K562 (cell line): ENCODE results near the gene COL8A2. TPM values are rescaled to one million over a fixed set of nuclear protein-coding genes. Genes with fewer than 3 reads are reported as not detected.

Experiments
- CHD4 ChIP-seq: fragments of 200-600 bp; sonication (generic); IDR thresholded peaks from 3 replicates; pipeline ENCODE4 v1.6.1; 2012; ENCODE audit warnings: low read depth, mild to moderate bottlenecking, mixed read lengths, low read length, inconsistent platforms; ENCODE audit not compliant: insufficient read depth, insufficient replicate concordance, poor library complexity, severe bottlenecking
- FOS ChIP-seq: IDR thresholded peaks from 3 replicates; pipeline ENCODE4 v1.6.1; 2011; ENCODE audit not compliant: insufficient read length; ENCODE audit errors: extremely low read depth
- FOXA1 ChIP-seq: fragments of 450-650 bp; IDR thresholded peaks from 2 replicates; pipeline ENCODE4 v1.6.1; 2016; ENCODE audit warnings: mild to moderate bottlenecking, borderline replicate concordance
- NBN ChIP-seq: fragments of 450-650 bp; IDR thresholded peaks from 2 replicates; pipeline ENCODE4 v1.6.1; 2016; ENCODE audit warnings: low read depth, mild to moderate bottlenecking
- NR4A1 ChIP-seq, 2 experiments: fragments of 250-450 bp in 1 of 2; fragments of 450-650 bp in 1 of 2; sonication (Bioruptor Pico) in 1 of 2; IDR thresholded peaks; 2 replicates each; pipeline versions ENCODE4 v1.4.0 to v1.6.1; 2016 to 2020; ENCODE audit warnings: mild to moderate bottlenecking in 2 of 2, missing compliant biosample characterization in 1 of 2, missing genetic modification characterization in 1 of 2, moderate library complexity in 1 of 2
- SMARCE1 ChIP-seq: fragments of 450-650 bp; IDR thresholded peaks from 2 replicates; pipeline ENCODE4 v1.7.1; 2016; ENCODE audit warnings: mild to moderate bottlenecking
- TOE1 ChIP-seq, 2 experiments: fragments of 450-650 bp in 1 of 2; sonication (generic) in 1 of 2; formaldehyde crosslinking in 1 of 2; IDR thresholded peaks; 2 replicates each; pipeline versions ENCODE4 v1.7.1 to v1.8.0; 2016 to 2022; ENCODE audit warnings: borderline replicate concordance in 2 of 2, mild to moderate bottlenecking in 2 of 2, antibody characterized with exemption in 1 of 2, inconsistent platforms in 1 of 2, low read depth in 1 of 2, missing genetic modification reagents in 1 of 2, moderate library complexity in 1 of 2
- XRCC4 ChIP-seq: IDR thresholded peaks from one replicate; pipeline ENCODE4 v1.6.1; 2011; ENCODE audit not compliant: insufficient read depth, insufficient read length; ENCODE audit errors: extremely low read depth
- ZNF668 ChIP-seq: fragments of 250-450 bp; sonication (Bioruptor Pico); IDR thresholded peaks from 2 replicates; pipeline ENCODE4 v1.8.0; 2022; ENCODE audit warnings: mild to moderate bottlenecking, inconsistent platforms
- ZNF780A ChIP-seq: fragments of 250-450 bp; sonication (Bioruptor Pico); IDR thresholded peaks from 2 replicates; pipeline ENCODE4 v1.5.0; 2021; ENCODE audit warnings: mild to moderate bottlenecking
- polyA plus RNA-seq, 8 experiments: library from polyadenylated mRNA; depleted of rRNA in 4 of 8; stranded (reverse) in 5 of 8; unstranded in 3 of 8; fragments of >200 nt; fragmentation: Nextera tagmentation in 2 of 8; fragmentation: Illumina TruSeq in 1 of 8; extraction: Ambion mirVana in 2 of 8; extraction: Trizol in 1 of 8; gene quantifications; 2 replicates each; pipeline versions ENCODE4 v1.2.1 to v1.2.3, GENCODE V29; 2011 to 2014; ENCODE audit warnings: inconsistent platforms in 1 of 8, missing spikeins in 1 of 8
- total RNA-seq, 7 experiments: library from RNA; depleted of rRNA in 6 of 7; stranded (reverse); fragments of >200 nt in 6 of 7; fragmentation: Illumina TruSeq in 2 of 7; extraction: Trizol in 2 of 7; gene quantifications; 2 replicates each; pipeline versions ENCODE4 v1.2.1 to v1.2.3, GENCODE V29; 2011 to 2021; ENCODE audit warnings: low replicate concordance in 1 of 7
- TF ChIP-seq, protein P1 (sequence below), 2 experiments: fragments of 450-650 bp in 1 of 2; sonication (generic) in 1 of 2; formaldehyde crosslinking in 1 of 2; IDR thresholded peaks; 2 replicates each; pipeline versions ENCODE4 v1.7.1 to v1.9.0; 2016 to 2022; ENCODE audit warnings: inconsistent platforms in 1 of 2, mild to moderate bottlenecking in 1 of 2, missing genetic modification reagents in 1 of 2
- TF ChIP-seq, protein P2 (sequence below): fragments of 250-450 bp; sonication (Bioruptor Pico); IDR thresholded peaks from 2 replicates; pipeline ENCODE4 v1.8.0; 2021; ENCODE audit warnings: mild to moderate bottlenecking, moderate library complexity
- TF ChIP-seq, protein P3 (sequence below): fragments of 450-650 bp; IDR thresholded peaks from 2 replicates; pipeline ENCODE4 v1.6.1; 2016; ENCODE audit warnings: antibody characterized with exemption

COL8A2 gene
- total and polyA plus RNA-seq, 9 of the 15 experiments (the other 6 are each of a cell fraction or from before 2014, with no cell fraction given), result 0.03 to 0.14 (median 0.04) TPM; not detected in 5

DNA sequence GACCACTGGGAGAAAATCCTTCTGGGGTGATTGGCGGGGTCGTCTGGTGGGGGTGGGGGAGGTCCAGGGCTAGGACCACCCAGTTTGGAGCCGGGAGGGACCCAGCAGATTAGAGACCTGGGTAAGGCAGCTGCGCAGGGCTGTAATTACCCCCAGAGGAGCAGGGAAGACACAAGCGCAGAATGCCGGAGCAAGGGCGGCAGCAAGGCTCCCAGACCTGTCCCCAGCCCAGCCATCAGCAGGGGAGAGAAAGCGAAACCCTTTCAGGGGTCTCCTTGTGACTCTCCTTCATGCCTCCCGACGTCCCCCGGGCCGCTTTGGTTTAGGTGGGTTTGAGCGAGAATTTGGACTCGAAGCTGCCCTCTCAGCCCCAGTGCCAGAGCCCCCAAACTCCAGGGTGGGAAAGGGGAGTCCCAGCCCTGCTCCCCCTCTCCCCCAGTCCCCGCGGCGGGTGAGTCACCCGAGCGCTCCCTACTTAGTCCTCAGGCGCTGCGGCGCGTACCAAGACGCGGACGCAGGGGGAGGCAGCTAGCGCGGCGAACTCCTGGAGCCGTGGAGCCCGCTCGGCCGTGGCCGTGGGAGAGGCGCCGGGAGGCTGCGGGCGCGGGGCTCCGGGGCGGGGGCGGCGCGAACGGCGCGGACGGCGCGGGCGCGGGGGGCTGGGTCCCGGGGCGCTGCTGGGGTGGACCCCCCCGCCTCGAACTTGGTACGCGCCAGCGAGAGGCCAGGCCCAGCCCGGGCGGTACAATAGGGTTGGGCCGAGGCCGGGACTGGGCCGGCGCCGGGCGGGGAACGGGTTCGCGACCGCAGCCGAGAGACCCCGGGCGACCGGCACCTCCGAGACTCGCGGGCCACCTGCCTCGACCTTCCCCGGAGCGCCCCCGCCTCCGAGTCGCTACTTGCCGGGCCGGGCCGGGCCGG lies 30.6 kb upstream of the COL8A2 start, which contains the start of gene MAP7D1 (continued):
- TF ChIP-seq, protein P1, sequence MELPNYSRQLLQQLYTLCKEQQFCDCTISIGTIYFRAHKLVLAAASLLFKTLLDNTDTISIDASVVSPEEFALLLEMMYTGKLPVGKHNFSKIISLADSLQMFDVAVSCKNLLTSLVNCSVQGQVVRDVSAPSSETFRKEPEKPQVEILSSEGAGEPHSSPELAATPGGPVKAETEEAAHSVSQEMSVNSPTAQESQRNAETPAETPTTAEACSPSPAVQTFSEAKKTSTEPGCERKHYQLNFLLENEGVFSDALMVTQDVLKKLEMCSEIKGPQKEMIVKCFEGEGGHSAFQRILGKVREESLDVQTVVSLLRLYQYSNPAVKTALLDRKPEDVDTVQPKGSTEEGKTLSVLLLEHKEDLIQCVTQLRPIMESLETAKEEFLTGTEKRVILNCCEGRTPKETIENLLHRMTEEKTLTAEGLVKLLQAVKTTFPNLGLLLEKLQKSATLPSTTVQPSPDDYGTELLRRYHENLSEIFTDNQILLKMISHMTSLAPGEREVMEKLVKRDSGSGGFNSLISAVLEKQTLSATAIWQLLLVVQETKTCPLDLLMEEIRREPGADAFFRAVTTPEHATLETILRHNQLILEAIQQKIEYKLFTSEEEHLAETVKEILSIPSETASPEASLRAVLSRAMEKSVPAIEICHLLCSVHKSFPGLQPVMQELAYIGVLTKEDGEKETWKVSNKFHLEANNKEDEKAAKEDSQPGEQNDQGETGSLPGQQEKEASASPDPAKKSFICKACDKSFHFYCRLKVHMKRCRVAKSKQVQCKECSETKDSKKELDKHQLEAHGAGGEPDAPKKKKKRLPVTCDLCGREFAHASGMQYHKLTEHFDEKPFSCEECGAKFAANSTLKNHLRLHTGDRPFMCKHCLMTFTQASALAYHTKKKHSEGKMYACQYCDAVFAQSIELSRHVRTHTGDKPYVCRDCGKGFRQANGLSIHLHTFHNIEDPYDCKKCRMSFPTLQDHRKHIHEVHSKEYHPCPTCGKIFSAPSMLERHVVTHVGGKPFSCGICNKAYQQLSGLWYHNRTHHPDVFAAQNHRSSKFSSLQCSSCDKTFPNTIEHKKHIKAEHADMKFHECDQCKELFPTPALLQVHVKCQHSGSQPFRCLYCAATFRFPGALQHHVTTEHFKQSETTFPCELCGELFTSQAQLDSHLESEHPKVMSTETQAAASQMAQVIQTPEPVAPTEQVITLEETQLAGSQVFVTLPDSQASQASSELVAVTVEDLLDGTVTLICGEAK (IDR thresholded peaks at IDR 0.05), result peak; percentile 40; the same call in 1 of the 2 replicates
- TF ChIP-seq, protein P1 (CRISPR knock-in tag; IDR thresholded peaks at IDR 0.05), result no peak
- TF ChIP-seq FOXA1 (no peak), ZNF668 (CRISPR knock-in tag) (no peak), XRCC4 (no peak), SMARCE1 (peak; percentile 95), CHD4 (no peak), NR4A1 (CRISPR knock-in tag; IDR thresholded peaks at IDR 0.05) (no peak), NR4A1 (tag; IDR thresholded peaks at IDR 0.05) (no peak), FOS (peak; percentile 48), NBN (peak; percentile 56), ZNF780A (CRISPR knock-in tag) (no peak), TOE1 (IDR thresholded peaks at IDR 0.05; ENCODE audit: borderline replicate concordance) (peak; percentile 39; the same call in 1 of the 2 replicates), TOE1 (CRISPR knock-in tag; IDR thresholded peaks at IDR 0.05; ENCODE audit: borderline replicate concordance, low read depth) (no peak)
- TF ChIP-seq, protein P2, sequence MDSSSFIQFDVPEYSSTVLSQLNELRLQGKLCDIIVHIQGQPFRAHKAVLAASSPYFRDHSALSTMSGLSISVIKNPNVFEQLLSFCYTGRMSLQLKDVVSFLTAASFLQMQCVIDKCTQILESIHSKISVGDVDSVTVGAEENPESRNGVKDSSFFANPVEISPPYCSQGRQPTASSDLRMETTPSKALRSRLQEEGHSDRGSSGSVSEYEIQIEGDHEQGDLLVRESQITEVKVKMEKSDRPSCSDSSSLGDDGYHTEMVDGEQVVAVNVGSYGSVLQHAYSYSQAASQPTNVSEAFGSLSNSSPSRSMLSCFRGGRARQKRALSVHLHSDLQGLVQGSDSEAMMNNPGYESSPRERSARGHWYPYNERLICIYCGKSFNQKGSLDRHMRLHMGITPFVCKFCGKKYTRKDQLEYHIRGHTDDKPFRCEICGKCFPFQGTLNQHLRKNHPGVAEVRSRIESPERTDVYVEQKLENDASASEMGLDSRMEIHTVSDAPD (CRISPR knock-in tag), result no peak
- TF ChIP-seq, protein P3, sequence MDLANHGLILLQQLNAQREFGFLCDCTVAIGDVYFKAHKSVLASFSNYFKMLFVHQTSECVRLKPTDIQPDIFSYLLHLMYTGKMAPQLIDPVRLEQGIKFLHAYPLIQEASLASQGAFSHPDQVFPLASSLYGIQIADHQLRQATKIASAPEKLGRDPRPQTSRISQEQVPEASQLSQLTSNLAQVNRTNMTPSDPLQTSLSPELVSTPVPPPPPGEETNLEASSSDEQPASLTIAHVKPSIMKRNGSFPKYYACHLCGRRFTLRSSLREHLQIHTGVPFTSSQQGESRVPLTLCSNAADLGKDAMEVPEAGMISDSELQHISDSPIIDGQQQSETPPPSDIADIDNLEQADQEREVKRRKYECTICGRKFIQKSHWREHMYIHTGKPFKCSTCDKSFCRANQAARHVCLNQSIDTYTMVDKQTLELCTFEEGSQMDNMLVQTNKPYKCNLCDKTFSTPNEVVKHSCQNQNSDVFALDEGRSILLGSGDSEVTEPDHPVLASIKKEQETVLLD, result peak; percentile 89
